ENCODE results near the gene RELN.

GRCh38 chr7:104012835-104013234, 23.4 kb upstream of the RELN start:
- TF ChIP-seq SIN3A (IDR thresholded peaks at IDR 0.05; ENCODE audit: borderline replicate concordance, insufficient read depth, low read depth, low read length) (no peak), REST (IDR thresholded peaks at IDR 0.05; ENCODE audit: insufficient read depth in 1 of 2, low read depth in 2 of 2, low read length in 1 of 2) (no peak), TCF7L2 (IDR thresholded peaks at IDR 0.05; ENCODE audit: low read depth, low read length) (no peak), CTCF (IDR thresholded peaks at IDR 0.05) (no peak), POLR2AphosphoS5 (IDR thresholded peaks at IDR 0.05; ENCODE audit: low read depth, low read length) (no peak)

Measured in Panc1 (cell line).